ENCODE data around the gene FRY.

The FRY gene

GRCh38 chr13:32087955-32088747 lies 56.6 kb downstream of the FRY start:
- peak; percentile 46 for DNase-seq

GRCh38 chr13:32092496-32092895 lies 60.9 kb downstream of the FRY start:
- no peak for DNase-seq

DNA sequence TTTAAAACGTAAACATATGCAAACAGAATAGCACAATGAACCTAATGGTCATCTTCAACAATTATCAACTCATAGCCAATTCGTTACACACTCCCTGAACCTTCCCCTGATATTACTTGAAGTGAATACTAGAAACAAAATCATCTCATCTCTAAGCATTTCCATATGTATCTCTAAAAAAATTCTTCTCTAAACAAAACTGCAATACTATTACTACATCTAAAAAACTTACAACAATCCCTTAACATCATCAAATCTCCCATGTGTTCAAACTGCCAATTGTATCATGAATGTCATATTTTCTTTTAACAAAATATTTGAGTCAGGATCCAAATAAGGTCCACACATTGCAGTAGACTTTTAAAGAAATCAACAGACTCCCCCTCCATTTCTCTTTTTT lies 61.4 kb downstream of the FRY start:
- no peak for DNase-seq

DNA sequence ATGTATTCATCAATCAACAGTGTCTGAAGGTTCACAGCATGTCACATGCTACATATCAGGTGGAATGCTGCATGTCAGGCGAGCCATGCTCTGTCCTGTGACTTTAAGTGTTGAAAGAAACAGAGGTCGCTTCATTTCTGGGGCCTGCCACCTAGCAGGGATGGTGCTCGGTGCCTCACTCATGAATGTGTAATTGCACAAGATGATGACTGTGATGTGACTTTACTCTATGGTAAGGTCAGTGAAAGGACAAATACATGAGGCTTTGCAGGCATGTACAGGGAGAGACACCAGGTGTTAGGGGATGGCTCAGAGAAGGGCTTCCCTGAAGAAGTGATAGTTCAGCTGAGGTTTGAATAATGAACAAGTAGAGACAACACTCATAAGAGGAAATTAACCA lies 66.7 kb downstream of the FRY start:
- DNase-seq, result no peak

GRCh38 chr13:32105653-32106313 lies 74.2 kb downstream of the FRY start:
- no peak for DNase-seq

DNA sequence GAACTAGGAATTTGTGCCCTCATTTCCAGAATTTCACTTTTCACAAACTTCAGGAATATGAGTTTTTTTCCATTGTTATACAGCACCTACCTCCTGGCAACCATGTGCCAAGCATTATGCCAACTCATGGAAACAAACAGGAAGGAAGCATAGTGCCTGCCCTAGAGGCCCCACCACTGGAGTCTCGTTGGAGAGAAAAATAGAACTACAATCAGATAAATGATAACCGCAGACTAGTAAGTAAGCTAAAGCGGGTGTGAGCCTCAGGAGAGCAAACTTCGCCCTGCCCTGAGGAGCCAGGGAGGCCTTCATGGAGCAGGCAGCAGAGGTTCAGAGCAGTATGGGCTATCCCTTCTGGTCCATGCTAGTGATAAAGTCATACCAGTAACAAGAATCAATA lies 75.9 kb downstream of the FRY start:
- no peak for DNase-seq

DNA sequence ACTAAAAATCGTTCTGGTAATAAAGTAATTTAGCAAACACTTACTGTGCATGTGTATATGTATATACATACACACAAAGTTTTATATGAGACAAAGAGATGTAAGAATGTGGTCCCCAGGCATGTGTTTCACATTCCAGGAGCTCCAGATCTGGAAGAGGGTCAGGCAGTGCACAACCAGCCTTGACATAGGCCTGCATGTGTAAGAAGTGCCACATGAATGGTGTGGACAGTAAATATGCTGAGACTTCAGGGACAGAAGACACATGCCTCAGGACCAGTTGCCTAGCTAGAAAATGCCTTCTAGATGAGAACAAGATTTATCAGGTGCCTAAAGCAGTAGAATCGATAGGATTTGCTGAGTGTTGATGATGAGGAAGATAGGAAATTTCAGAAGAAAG lies 76.4 kb downstream of the FRY start:
- DNase-seq, result no peak

- DNase-seq, result no peak
Observed at GRCh38 chr13:32113532-32113931, 82.0 kb downstream of the FRY start.

DNA sequence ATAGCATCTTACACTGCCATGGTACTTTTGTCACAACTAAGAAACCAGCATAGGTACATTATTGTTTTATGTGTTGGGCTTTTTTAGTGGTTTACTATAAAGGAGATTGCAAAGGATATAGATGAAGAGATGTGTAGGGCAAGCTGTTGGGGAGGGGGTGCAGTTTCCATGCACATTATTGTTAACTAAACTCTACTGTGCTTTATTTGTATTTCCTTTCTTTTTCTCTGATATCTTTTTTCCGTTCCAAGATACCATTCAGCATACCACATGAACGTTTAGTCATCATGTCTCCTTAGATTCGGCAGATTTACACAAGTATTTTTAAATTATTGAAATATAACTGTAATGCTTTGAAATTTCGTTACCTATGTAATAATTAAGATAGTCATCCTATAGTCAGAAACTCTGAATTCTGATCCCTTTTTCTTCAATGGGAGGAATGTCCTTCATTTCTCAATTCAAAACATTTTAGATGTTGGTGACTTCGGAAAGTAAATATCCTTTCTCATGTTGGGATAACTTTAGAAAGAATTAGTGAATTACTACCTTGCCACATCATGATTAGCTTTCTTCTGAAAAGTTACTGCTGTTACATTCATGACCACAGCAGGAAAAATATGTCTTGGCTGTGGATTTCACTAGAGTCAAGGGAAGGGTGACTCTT lies 82.8 kb downstream of the FRY start:
- no peak for DNase-seq

GRCh38 chr13:32115066-32115465 lies 83.5 kb downstream of the FRY start:
- no peak for DNase-seq

GRCh38 chr13:32116210-32116609 lies 84.6 kb downstream of the FRY start:
- no peak for DNase-seq

DNA sequence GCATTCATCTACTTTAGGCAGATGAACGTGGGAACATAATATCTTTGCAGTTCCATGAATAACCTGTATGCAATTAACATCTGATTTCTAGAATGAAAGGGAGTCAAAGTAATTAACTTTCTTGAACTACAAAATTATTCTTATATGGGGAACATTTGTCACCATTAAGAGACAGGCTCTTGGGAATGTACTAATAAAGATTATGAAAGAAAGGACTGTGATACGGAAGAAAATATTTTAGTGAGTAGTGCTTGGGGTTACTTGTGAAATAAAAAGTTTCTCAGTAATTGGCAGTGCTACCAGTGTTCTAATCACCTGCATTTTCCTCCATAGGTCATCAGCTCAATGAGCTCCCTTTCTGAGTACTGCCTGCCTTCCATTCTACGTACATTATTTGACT lies 85.4 kb downstream of the FRY start:
- DNase-seq, result no peak

- no peak for DNase-seq
Observed at GRCh38 chr13:32117701-32118100, 86.1 kb downstream of the FRY start.

DNA sequence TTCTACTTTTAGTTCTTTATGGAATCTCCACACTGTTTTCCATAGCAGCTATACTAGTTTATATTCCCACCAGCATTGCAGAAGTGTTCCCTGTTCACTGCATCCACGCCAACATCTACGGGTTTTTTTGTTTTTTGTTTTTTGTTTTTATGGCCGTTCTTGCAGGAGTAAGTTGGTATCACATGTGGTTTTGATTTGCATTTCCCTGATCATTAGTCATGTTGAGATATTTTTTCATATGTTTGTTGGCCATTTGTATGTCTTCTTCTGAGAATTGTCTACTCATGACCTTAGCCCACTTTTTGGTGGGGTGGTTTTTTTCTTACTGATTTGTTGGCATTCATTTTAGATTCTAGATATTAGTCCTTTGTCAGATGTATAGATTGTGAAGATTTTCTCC lies 89.7 kb downstream of the FRY start:
- no peak for DNase-seq

DNA sequence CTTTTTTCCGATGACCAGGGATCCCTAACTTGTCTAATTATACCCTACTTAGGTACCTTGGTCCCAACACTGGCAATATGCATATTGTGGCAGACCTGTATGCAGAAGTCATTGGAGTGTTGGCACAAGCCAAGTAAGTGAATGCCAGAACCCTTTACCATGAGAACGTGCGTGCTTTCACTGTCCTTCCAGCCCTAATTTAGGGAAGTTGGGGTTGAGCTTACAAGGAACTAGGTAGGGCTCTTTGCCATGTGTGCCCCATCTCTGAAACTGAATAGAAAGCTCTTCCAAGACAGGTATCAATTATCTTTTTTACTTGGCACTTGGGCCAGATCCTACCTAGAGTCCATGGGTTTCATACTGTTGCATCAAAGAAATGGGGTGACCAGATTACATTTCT lies 93.2 kb downstream of the FRY start:
- no peak for DNase-seq

DNA sequence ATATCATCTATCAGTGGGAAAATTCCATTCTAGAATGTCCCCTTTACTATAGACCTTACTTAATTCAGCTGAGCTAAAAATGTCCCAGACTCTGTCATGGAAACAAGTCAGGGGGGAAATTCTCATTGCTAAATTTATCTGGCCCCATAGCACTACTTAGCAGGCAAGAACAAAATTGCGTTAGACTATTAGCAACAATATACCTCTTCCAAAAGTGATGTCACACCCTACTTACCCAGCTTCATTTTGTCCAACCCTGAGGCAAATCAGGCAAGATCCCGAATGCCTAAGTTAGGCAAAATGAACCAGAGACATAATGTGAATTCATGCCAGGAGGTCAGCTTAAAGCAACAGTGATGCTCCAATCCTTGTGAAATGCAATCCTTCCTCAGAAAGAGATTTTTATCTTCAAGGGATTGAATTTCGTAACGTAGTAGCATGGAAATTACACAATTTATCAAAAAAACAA lies 93.7 kb downstream of the FRY start:
- DNase-seq, result no peak

DNA sequence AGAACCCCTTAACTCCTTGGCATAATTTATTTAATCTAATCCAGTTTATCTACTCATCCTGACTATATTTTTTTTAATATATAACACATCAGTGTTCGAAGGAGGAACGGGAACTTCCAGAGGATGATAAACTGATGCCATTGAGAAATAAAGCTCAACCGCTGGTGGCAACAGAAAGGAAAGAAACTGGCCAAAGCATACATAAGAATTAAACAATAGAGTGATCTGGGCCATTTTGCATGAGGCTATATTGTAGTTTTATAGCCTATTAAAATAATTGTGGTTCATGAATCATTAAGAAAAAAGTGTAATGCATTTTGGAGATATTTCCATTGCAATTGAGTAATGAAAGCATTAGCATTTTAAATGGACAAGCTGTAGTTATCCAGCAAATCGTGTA lies 94.2 kb downstream of the FRY start:
- no peak for DNase-seq

DNA sequence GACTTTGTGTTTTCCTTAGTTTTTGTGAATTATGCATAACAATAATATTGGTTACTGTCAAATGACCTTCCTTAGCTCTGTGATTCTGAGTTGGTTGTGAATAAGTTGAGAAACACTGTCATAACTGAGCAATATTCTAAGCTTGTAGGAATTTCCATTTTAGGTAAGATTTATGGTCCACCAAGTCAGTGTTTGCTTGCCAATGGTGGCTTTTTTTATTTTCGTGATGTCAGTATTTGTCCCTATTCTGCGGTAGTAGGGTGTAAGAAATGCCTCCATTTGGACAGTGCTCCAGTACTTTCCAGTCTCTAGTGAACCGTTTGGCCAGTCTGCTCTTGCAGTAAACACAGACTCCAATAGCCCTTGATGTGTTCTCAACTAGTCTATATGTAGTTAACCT lies 94.7 kb downstream of the FRY start:
- DNase-seq, result no peak

GRCh38 chr13:32126756-32127155 lies 95.2 kb downstream of the FRY start:
- no peak for DNase-seq

DNA sequence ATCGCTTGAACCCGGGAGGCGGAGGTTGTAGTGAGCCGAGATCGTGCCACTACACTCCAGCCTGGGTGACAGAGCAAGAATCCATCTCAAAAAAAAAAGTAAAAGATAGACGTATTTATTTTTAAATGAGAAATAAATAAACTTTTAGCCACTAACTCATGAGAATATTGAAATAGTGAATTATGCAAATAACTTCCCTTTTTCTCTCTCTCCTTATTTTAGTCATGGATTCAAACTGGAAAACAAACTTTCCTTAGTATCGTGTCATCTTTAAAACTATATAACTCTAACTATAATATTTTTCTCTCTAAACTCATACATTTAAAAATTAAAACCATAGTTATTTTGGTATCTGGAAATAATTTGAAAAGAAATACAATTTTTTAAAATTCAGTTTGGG lies 96.1 kb downstream of the FRY start:
- DNase-seq, result no peak

DNA sequence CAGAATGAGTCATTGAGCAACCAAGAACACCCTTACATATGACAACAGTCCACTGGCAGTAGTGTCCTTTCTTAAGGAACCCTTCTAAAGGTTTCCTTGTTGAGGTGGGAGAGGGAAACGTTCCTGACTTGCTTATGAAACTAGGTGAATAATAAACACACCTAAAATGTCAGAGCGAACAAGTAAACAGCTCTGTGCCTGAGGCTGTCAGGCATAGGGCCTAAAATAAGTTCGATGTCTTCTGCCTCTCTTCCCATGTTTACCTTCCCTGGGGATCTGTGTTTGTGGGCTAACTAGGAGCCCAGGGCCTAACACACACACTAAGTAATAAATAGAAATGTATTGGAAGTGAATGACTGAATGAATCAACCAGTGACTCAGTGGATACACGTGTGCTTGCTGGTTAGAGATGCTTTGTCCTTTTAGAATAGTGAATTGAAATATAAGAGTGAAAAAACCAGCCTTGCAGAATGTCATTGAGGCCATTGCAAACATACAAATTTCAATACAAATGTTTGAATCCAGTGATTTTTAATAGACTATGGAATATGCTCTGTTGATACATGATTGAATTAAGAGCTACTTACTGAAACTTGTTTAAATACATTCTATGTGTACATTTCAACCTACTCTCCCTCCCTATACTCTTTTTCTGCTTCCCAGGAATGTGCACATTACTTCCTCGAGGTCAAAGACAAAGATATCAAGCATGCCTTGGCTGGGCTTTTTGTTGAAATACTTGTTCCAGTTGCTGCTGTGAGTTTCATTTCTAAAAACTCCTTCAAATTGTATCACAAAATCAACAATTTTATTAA lies 102.9 kb downstream of the FRY start:
- no peak for DNase-seq

- no peak for DNase-seq
Observed at GRCh38 chr13:32135056-32135390, 103.4 kb downstream of the FRY start.

GRCh38 chr13:32135655-32136054 lies 104.1 kb downstream of the FRY start:
- DNase-seq, result no peak
